GM12878 (cell line): ENCODE measurements around the gene COL15A1. TPM values are rescaled to one million over a fixed set of nuclear protein-coding genes. Genes with fewer than 3 reads are reported as not detected.

Source experiments
- ATAC-seq: fragments of 200-7000 bp; cut with Tn5 transposase; 3 replicates; pipeline ENCODE4 v1.9.1; 2020; ENCODE audit warnings: mild to moderate bottlenecking, moderate library complexity
- BruUV-seq: library from RNA; stranded (reverse); fragments of 400-500 nt; replicated peaks from 2 replicates; lab custom pipeline; 2021; lab: Mats Ljungman, UMichigan
- CTCF ChIA-PET: fragments of 300-600 bp; sonication (Branson Sonifier 250); formaldehyde crosslinking; extraction: SDS; loops from one replicate; lab custom pipeline; 2021; ENCODE audit warnings: inconsistent platforms; lab: Yijun Ruan, JAX
- POLR2A ChIA-PET: fragments of 350-600 bp; formaldehyde crosslinking; extraction: SDS; loops from one replicate; lab custom pipeline; 2021; ENCODE audit warnings: inconsistent platforms; lab: Charles Lee
- RAD21 ChIA-PET: fragments of 300-600 bp; sonication (Branson Sonifier 250); formaldehyde crosslinking; loops from one replicate; lab custom pipeline; 2023; ENCODE audit warnings: antibody characterized with exemption; ENCODE audit not compliant: unreplicated experiment; lab: Charles Lee
- SMC1A ChIA-PET: fragments of 300-600 bp; sonication (Branson Sonifier 250); formaldehyde crosslinking; loops from one replicate; lab custom pipeline; 2023; ENCODE audit not compliant: unreplicated experiment, uncharacterized antibody; lab: Charles Lee
- DNase-seq: peaks from one replicate; pipeline ENCODE4 v3.0.0-alpha.2; 2011; ENCODE audit warnings: low read depth, low spot score
- FAIRE-seq: peaks from 3 replicates; lab custom pipeline; 2011; peaks lifted over from hg19 to GRCh38; lab: Jason Lieb, UNC
- H2AFZ ChIP-seq: 2 replicates; pipeline ENCODE4 v1.6.0; 2011; ENCODE audit warnings: low read depth, low read length, control low read depth; ENCODE audit not compliant: control insufficient read depth
- H3K27ac ChIP-seq: 2 replicates; pipeline ENCODE4 v1.5.1; 2011; ENCODE audit warnings: control low read depth; ENCODE audit not compliant: control insufficient read depth, insufficient read depth
- H3K27me3 ChIP-seq, 2 experiments: replicated peaks in 1 of 2; 2 replicates each; pipeline versions ENCODE4 v1.6.0 to v1.6.1; 2011; ENCODE audit warnings: low read length in 1 of 2; ENCODE audit not compliant: control insufficient read depth in 2 of 2, insufficient read depth in 2 of 2
- H3K36me3 ChIP-seq, 2 experiments: 2 replicates each; pipeline ENCODE4 v1.5.1; 2011; ENCODE audit warnings: low read length in 1 of 2; ENCODE audit not compliant: control insufficient read depth in 2 of 2, insufficient read depth in 2 of 2
- H3K4me1 ChIP-seq: 2 replicates; pipeline ENCODE4 v1.6.1; 2011; ENCODE audit warnings: mild to moderate bottlenecking, low read length, moderate library complexity, mixed read lengths; ENCODE audit not compliant: control insufficient read depth, insufficient read depth
- H3K4me2 ChIP-seq: 2 replicates; pipeline ENCODE4 v1.6.0; 2011; ENCODE audit warnings: control low read depth; ENCODE audit not compliant: control insufficient read depth, insufficient read depth
- H3K4me3 ChIP-seq: fragments of 200-600 bp; sonication (generic); 2 replicates; pipeline ENCODE4 v1.5.1; 2016
- H3K79me2 ChIP-seq: 2 replicates; pipeline ENCODE4 v1.6.0; 2011; ENCODE audit warnings: low read length; ENCODE audit not compliant: control insufficient read depth, insufficient read depth
- H3K9ac ChIP-seq: 2 replicates; pipeline ENCODE4 v1.8.0; 2011; ENCODE audit warnings: low read length, control low read depth, mixed read lengths; ENCODE audit not compliant: control insufficient read depth, insufficient read depth
- H3K9me3 ChIP-seq: replicated peaks from 3 replicates; pipeline ENCODE4 v1.5.1; 2011; ENCODE audit warnings: mild to moderate bottlenecking, low read length; ENCODE audit not compliant: control insufficient read depth, insufficient read depth
- H4K20me1 ChIP-seq: 2 replicates; pipeline ENCODE4 v1.6.0; 2011; ENCODE audit not compliant: control insufficient read depth, insufficient read depth
- ATF3 ChIP-seq: IDR thresholded peaks from 2 replicates; pipeline ENCODE4 v1.6.1; 2011; ENCODE audit warnings: low read depth, mild to moderate bottlenecking, low read length, moderate library complexity, borderline replicate concordance; ENCODE audit errors: extremely low read depth
- BCL3 ChIP-seq: IDR thresholded peaks from 2 replicates; pipeline ENCODE4 v1.6.1; 2011; ENCODE audit warnings: borderline replicate concordance, low read depth, mild to moderate bottlenecking, moderate library complexity, low read length; ENCODE audit not compliant: insufficient read depth, poor library complexity, severe bottlenecking
- CEBPB ChIP-seq, 2 experiments: fragments of 150-350 bp in 1 of 2; IDR thresholded peaks; 2 replicates each; pipeline ENCODE4 v1.6.1; 2012 to 2014; ENCODE audit warnings: low read depth in 2 of 2, low read length in 2 of 2, borderline replicate concordance in 1 of 2, inconsistent platforms in 1 of 2
- CREB1 ChIP-seq: IDR thresholded peaks from 2 replicates; pipeline ENCODE4 v1.6.1; 2012; ENCODE audit warnings: low read depth, mild to moderate bottlenecking, inconsistent platforms
- ELK1 ChIP-seq: IDR thresholded peaks from 2 replicates; pipeline ENCODE4 v1.6.1; 2012; ENCODE audit warnings: low read depth, low read length, improper control_type of control experiment
- MLLT1 ChIP-seq: fragments of 450-650 bp; IDR thresholded peaks from 2 replicates; pipeline ENCODE4 v1.6.1; 2016; ENCODE audit warnings: mild to moderate bottlenecking
- NRF1 ChIP-seq: conservative IDR thresholded peaks from 2 replicates; pipeline ENCODE4 v1.6.1; 2011; ENCODE audit warnings: mild to moderate bottlenecking, low read depth, low read length, improper control_type of control experiment
- RAD21 ChIP-seq: IDR thresholded peaks from 2 replicates; pipeline ENCODE4 v1.6.1; 2011; ENCODE audit warnings: mild to moderate bottlenecking, low read depth, low read length, moderate library complexity; ENCODE audit not compliant: insufficient read depth
- RELA ChIP-seq: fragments of 450-650 bp; IDR thresholded peaks from 2 replicates; pipeline ENCODE4 v1.8.0; 2014; ENCODE audit warnings: borderline replicate concordance; ENCODE audit not compliant: partially characterized antibody
- RFX5 ChIP-seq: IDR thresholded peaks from 2 replicates; pipeline ENCODE4 v1.6.1; 2011; ENCODE audit warnings: low read depth, low read length, improper control_type of control experiment
- SIX5 ChIP-seq: IDR thresholded peaks from 2 replicates; pipeline ENCODE4 v1.6.1; 2011; ENCODE audit warnings: mild to moderate bottlenecking, low read depth, low read length, moderate library complexity; ENCODE audit not compliant: severe bottlenecking
- TAF1 ChIP-seq: IDR thresholded peaks from 2 replicates; pipeline ENCODE4 v1.6.1; 2011; ENCODE audit warnings: mild to moderate bottlenecking, low read depth, low read length, borderline replicate concordance
- TCF12 ChIP-seq: IDR thresholded peaks from 2 replicates; pipeline ENCODE4 v1.6.1; 2011; ENCODE audit warnings: low read depth, mild to moderate bottlenecking, low read length
- ZNF384 ChIP-seq: IDR thresholded peaks from 2 replicates; pipeline ENCODE4 v1.6.1; 2012; ENCODE audit warnings: low read depth, mild to moderate bottlenecking, low read length, improper control_type of control experiment, borderline replicate concordance
- ZSCAN29 ChIP-seq: fragments of 450-650 bp; IDR thresholded peaks from 2 replicates; pipeline ENCODE4 v1.6.1; 2017; ENCODE audit warnings: mild to moderate bottlenecking, moderate library complexity
- WGBS: methylation state at CpG from one replicate; pipeline ENCODE4 v1.1.6; 2016; ENCODE audit warnings: low lambda C conversion rate; ENCODE audit not compliant: insufficient replicate concordance, insufficient coverage; ENCODE audit errors: missing lambda C conversion rate; 5-methylcytosine and 5-hydroxymethylcytosine counted together
- in situ Hi-C: fragments of 300-500 bp; cut with MboI; formaldehyde crosslinking; loops from 9 replicates; pipeline ENCODE4 v1.14.3; 2018; ENCODE audit warnings: mixed read lengths
- intact Hi-C: fragments of 100-400 bp; cut with micrococcal nuclease; formaldehyde crosslinking; loops from one replicate; pipeline ENCODE4 v1.14.2; 2022; ENCODE audit not compliant: unreplicated experiment
- polyA plus RNA-seq, 11 experiments: library from polyadenylated mRNA; depleted of rRNA in 4 of 11; unstranded in 6 of 11; stranded (reverse) in 5 of 11; fragments of >200 nt; fragmentation: Nextera tagmentation in 4 of 11; fragmentation: Illumina TruSeq in 1 of 11; extraction: Ambion mirVana in 4 of 11; extraction: Trizol in 1 of 11; gene quantifications; 1 replicate in 1 of 11; 2 replicates in 10 of 11; pipeline versions ENCODE4 v1.2.1 to v1.2.3, GENCODE V29; 2011 to 2016; ENCODE audit warnings: inconsistent platforms in 2 of 11, missing spikeins in 2 of 11, low read depth in 1 of 11
- total RNA-seq, 4 experiments: library from RNA; depleted of rRNA in 3 of 4; stranded (reverse); fragments of >200 nt in 3 of 4; fragmentation: Illumina TruSeq in 1 of 4; extraction: Trizol in 1 of 4; gene quantifications; 2 replicates each; pipeline versions ENCODE4 v1.2.1 to v1.2.3, GENCODE V29; 2013 to 2021

Gene COL15A1
- total and polyA plus RNA-seq, 10 of the 15 experiments (the other 5 are each of a cell fraction or from before 2014, with no cell fraction given), result 0.01 to 0.28 (median 0.06) TPM; not detected in 2

GRCh38 chr9:99029083-99029645 is 85.5 kb downstream of the COL15A1 start (continued):
- no peak for TF ChIP-seq ZSCAN29
- no peak for TF ChIP-seq ZNF384
- no peak for TF ChIP-seq SIX5

DNA sequence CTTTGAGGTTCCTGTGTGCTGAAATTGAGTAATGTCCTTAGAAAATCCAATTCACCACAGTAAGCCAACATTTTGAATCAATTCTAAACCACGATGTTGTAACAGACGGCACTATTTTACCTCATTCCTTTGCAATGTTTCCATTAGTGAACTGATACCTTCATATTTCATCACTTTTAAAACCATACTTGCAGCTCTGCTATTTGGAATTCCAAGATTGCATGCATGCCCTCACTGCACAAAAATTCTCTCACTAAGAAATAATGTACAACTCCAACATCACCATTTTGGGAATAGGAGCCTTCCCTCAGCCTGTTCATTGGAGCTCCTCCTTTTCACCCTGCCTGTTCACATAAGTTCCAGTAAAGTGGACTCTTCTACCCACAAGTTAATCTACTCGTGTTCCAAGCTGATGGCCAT is 86.4 kb downstream of the COL15A1 start:
- ChIA-PET CTCF (no interaction called here), RAD21 (no interaction called here), POLR2A (no interaction called here), SMC1A (interaction anchor here (1.6 kb wide), 1 partner anchor 73 kb away, joined by 4 read pairs; no protein-coding TSS in a partner anchor)
- H3K36me3 ChIP-seq, result no peaks in the 10 kb centered on the region
- no peaks in the 10 kb centered on the region for H3K79me2 ChIP-seq
- 45% methylated on average over 3 of the region's 3 CpGs for WGBS
- FAIRE-seq (no peak), ATAC-seq (no peak), DNase-seq (no peak)
- H3K4me1 ChIP-seq, result no peaks in the 10 kb centered on the region; the same call in 1 of the 2 replicates
- no peak overlapping the region for H2AFZ ChIP-seq
- H3K27me3 ChIP-seq, result peaks cover 0 to 5% of the 10 kb centered on the region in 2 experiments; a peak in 1 of 4 replicates
- H3K27ac ChIP-seq, result no peak overlapping the region
- TF ChIP-seq RFX5, result no peak
- TF ChIP-seq TCF12, result no peak
- no peak for TF ChIP-seq CEBPB (IDR thresholded peaks at IDR 0.05; ENCODE audit: borderline replicate concordance in 1 of 2, low read depth in 2 of 2, low read length in 2 of 2)
- TF ChIP-seq CREB1, result no peak
- TF ChIP-seq NRF1, result no peak
- no peak for TF ChIP-seq ELK1
- TF ChIP-seq MLLT1, result no peak
- TF ChIP-seq TAF1, result no peak
- TF ChIP-seq BCL3, result no peak
- no peak for TF ChIP-seq RELA
- TF ChIP-seq RAD21, result no peak
- no peak for TF ChIP-seq ATF3
- BruUV-seq, result no TSS peak
- no peaks in the 10 kb centered on the region for H3K9me3 ChIP-seq
- no peak overlapping the region for H3K9ac ChIP-seq
- intact Hi-C loops (no loop called here), in situ Hi-C loops (no loop called here)
- no peak overlapping the region for H3K4me2 ChIP-seq
- no peaks in the 10 kb centered on the region for H4K20me1 ChIP-seq
- no peak overlapping the region for H3K4me3 ChIP-seq
